Measurements from ENCODE around the gene VEZT. TPM values are rescaled to one million over a fixed set of nuclear protein-coding genes. Genes with fewer than 3 reads are reported as not detected.

Gene VEZT

DNA sequence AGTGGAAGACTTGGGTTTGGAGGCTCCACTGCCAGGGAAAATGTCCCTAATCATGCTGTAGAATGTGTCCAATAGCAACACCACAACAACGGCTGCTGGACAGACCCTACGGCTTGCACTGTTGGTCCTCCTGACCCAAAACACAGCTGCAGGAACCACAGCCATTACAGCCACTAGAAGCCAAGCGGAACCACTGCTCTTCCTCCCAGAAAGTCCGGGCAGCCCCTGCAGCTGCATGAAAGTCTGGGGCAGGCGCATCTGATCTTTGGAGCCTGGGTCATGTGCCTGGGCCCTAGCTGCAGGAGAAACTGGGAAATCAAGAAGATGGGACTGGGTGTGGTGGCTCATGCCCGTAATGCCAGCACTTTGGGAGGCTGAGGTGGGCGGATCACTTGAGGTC lies 131.7 kb downstream of the VEZT start:
- H3K4me3 ChIP-seq (replicated peaks; ENCODE audit: insufficient read depth, low read length) = no peak overlapping the region
- no peak for DNase-seq (ENCODE audit: low read depth in 1 of 2, low spot score in 1 of 2)
- TF ChIP-seq GABPA (IDR thresholded peaks at IDR 0.05; ENCODE audit: low read depth) = no peak
- no peaks in the 10 kb centered on the region for H3K27me3 ChIP-seq (ENCODE audit: insufficient read depth, poor library complexity, severe bottlenecking)
- no peak overlapping the region for H3K27ac ChIP-seq (replicated peaks)

DNA sequence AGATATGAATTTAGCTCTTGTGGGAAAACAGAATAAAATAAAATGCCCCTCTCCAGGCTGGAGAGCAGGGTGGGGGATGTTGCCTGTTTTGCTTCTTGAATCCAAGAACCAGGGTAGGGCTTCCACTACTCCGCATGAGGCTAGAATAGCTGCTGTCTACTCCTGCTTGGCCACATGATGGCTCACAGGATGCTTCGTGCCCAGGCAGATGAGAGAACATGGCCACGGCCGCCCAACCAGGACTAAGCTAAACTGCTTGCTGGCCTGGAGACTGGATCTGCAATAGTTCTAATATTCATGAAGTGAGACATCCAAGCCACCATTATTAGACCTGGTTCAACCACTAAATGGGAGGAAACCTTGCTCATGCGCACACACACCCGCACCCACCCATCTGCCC lies 134.1 kb downstream of the VEZT start:
- no peak overlapping the region for H3K4me3 ChIP-seq (replicated peaks; ENCODE audit: insufficient read depth, low read length)
- DNase-seq (ENCODE audit: low read depth in 1 of 2, low spot score in 1 of 2) = no peak
- TF ChIP-seq GABPA (IDR thresholded peaks at IDR 0.05; ENCODE audit: low read depth) (no peak), POLR2AphosphoS5 (IDR thresholded peaks at IDR 0.05; ENCODE audit: low read depth) (no peak), SPI1 (IDR thresholded peaks at IDR 0.05; ENCODE audit: borderline replicate concordance, low read depth) (no peak)
- TF ChIP-seq, protein P1, sequence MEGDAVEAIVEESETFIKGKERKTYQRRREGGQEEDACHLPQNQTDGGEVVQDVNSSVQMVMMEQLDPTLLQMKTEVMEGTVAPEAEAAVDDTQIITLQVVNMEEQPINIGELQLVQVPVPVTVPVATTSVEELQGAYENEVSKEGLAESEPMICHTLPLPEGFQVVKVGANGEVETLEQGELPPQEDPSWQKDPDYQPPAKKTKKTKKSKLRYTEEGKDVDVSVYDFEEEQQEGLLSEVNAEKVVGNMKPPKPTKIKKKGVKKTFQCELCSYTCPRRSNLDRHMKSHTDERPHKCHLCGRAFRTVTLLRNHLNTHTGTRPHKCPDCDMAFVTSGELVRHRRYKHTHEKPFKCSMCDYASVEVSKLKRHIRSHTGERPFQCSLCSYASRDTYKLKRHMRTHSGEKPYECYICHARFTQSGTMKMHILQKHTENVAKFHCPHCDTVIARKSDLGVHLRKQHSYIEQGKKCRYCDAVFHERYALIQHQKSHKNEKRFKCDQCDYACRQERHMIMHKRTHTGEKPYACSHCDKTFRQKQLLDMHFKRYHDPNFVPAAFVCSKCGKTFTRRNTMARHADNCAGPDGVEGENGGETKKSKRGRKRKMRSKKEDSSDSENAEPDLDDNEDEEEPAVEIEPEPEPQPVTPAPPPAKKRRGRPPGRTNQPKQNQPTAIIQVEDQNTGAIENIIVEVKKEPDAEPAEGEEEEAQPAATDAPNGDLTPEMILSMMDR (IDR thresholded peaks at IDR 0.05; ENCODE audit: insufficient read depth, low read length) = no peak
- TF ChIP-seq, protein P2, sequence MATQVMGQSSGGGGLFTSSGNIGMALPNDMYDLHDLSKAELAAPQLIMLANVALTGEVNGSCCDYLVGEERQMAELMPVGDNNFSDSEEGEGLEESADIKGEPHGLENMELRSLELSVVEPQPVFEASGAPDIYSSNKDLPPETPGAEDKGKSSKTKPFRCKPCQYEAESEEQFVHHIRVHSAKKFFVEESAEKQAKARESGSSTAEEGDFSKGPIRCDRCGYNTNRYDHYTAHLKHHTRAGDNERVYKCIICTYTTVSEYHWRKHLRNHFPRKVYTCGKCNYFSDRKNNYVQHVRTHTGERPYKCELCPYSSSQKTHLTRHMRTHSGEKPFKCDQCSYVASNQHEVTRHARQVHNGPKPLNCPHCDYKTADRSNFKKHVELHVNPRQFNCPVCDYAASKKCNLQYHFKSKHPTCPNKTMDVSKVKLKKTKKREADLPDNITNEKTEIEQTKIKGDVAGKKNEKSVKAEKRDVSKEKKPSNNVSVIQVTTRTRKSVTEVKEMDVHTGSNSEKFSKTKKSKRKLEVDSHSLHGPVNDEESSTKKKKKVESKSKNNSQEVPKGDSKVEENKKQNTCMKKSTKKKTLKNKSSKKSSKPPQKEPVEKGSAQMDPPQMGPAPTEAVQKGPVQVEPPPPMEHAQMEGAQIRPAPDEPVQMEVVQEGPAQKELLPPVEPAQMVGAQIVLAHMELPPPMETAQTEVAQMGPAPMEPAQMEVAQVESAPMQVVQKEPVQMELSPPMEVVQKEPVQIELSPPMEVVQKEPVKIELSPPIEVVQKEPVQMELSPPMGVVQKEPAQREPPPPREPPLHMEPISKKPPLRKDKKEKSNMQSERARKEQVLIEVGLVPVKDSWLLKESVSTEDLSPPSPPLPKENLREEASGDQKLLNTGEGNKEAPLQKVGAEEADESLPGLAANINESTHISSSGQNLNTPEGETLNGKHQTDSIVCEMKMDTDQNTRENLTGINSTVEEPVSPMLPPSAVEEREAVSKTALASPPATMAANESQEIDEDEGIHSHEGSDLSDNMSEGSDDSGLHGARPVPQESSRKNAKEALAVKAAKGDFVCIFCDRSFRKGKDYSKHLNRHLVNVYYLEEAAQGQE (IDR thresholded peaks at IDR 0.05; ENCODE audit: insufficient replicate concordance, low read depth) = no peak
- no peaks in the 10 kb centered on the region for H3K27me3 ChIP-seq (ENCODE audit: insufficient read depth, poor library complexity, severe bottlenecking)
- no peak overlapping the region for H3K27ac ChIP-seq (replicated peaks)

Small RNA genes within 50 kb of the gene (microRNA-seq; reads per million reads assigned to microRNA genes)
- gene MIR331 = 420 reads per million, percentile 83 among the genes with 10 or more reads in this experiment
- gene MIR3685 = not detected
